ENCODE results near the gene AGO3. TPM values are rescaled to one million over a fixed set of nuclear protein-coding genes. Genes with fewer than 3 reads are reported as not detected.

The AGO3 gene
- total and polyA plus RNA-seq, 2 of the 13 experiments (the other 11 are each of a cell fraction or from before 2014, with no cell fraction given) = 21.2 to 27.1 TPM

DNA sequence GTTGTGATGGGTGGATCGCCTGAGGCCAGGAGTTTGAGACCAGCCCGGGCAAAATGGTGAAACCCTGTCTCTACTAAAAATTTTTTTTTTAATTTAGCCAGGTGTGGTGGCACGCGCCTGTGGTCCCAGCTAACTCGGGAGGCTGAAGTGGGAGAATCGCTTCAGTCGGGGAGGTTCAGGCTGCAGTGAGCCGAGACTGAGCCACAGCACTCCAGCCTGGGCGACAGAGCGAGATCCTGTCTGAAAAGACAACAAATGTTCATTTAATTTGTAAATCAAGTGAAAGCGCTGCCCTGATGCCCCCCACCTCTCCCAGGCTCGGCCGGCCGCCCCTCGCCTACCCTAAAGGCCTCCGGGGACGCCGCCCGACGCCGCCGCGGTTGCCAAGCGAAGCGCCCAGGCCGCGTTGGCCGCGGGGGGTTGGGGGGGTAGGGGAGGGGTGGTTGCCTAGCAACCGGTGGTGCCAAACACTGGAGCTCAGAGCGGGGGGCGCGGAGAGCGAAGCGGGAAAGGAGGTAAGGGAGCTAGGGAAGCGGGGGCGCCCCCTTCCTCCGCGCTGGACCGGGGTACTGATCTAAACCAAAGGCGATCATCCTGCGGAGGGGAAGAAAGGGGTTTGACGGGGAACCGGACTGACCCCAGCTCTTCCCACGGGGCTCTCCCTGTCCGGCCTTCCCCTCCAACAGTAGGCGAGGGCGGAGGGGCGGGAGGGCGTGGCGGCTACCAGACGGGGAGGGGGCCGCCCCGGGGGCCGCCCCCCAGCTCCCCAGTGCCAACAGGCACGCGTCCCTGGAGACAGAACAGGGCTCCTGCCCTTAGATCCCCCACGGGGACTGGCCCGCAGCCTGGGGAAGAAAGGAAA, 153.0 kb downstream of the AGO3 start, which contains the start of gene TEKT2 (continued):
- TF ChIP-seq, protein P1, sequence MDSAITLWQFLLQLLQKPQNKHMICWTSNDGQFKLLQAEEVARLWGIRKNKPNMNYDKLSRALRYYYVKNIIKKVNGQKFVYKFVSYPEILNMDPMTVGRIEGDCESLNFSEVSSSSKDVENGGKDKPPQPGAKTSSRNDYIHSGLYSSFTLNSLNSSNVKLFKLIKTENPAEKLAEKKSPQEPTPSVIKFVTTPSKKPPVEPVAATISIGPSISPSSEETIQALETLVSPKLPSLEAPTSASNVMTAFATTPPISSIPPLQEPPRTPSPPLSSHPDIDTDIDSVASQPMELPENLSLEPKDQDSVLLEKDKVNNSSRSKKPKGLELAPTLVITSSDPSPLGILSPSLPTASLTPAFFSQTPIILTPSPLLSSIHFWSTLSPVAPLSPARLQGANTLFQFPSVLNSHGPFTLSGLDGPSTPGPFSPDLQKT (CRISPR knock-in tag; IDR thresholded peaks at IDR 0.05; ENCODE audit: borderline replicate concordance) = no peak
- TF ChIP-seq ZNF615 (CRISPR knock-in tag; IDR thresholded peaks at IDR 0.05; ENCODE audit: borderline replicate concordance) = no peak
- TF ChIP-seq, protein P2, sequence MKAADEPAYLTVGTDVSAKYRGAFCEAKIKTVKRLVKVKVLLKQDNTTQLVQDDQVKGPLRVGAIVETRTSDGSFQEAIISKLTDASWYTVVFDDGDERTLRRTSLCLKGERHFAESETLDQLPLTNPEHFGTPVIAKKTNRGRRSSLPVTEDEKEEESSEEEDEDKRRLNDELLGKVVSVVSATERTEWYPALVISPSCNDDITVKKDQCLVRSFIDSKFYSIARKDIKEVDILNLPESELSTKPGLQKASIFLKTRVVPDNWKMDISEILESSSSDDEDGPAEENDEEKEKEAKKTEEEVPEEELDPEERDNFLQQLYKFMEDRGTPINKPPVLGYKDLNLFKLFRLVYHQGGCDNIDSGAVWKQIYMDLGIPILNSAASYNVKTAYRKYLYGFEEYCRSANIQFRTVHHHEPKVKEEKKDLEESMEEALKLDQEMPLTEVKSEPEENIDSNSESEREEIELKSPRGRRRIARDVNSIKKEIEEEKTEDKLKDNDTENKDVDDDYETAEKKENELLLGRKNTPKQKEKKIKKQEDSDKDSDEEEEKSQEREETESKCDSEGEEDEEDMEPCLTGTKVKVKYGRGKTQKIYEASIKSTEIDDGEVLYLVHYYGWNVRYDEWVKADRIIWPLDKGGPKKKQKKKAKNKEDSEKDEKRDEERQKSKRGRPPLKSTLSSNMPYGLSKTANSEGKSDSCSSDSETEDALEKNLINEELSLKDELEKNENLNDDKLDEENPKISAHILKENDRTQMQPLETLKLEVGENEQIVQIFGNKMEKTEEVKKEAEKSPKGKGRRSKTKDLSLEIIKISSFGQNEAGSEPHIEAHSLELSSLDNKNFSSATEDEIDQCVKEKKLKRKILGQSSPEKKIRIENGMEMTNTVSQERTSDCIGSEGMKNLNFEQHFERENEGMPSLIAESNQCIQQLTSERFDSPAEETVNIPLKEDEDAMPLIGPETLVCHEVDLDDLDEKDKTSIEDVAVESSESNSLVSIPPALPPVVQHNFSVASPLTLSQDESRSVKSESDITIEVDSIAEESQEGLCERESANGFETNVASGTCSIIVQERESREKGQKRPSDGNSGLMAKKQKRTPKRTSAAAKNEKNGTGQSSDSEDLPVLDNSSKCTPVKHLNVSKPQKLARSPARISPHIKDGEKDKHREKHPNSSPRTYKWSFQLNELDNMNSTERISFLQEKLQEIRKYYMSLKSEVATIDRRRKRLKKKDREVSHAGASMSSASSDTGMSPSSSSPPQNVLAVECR (CRISPR knock-in tag; IDR thresholded peaks at IDR 0.05; ENCODE audit: borderline replicate concordance) = 0 out of 2 replicates have a peak, but pooled peaks have one; percentile 10

DNA sequence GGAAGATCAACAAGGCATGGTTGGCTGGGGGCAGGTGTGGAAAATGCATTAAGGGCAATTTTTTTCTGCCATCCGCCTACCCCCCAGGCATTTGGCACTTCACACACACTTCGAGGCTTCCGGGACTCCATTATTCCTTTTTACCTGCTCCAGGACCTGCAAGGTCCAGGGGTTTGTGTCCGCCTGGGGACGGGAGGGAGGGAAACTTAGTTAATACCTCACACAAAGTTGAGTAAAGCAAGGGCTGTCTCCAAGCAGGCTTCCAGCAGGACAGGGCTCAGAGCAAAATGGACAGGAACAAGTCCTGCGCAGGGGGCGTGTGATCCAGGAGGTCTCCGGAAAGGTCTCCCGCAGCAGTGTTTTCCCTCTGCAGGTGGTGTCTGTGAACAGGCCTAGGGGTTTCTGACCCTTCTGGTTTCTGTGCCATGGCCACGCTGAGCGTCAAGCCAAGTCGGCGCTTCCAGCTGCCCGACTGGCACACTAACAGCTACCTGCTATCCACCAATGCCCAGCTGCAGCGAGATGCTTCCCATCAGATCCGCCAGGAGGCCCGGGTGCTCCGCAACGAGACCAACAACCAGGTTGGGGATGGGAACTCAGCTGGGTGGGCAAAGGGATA, 153.7 kb downstream of the AGO3 start:
- H3K79me2 ChIP-seq (ENCODE audit: insufficient read depth, low read length) = peaks cover 6% of the 10 kb centered on the region
- no peak for TF ChIP-seq KLF9 (CRISPR knock-in tag; IDR thresholded peaks at IDR 0.05; ENCODE audit: low read depth)
- no peak for TF ChIP-seq ZNF121 (CRISPR knock-in tag; IDR thresholded peaks at IDR 0.05)
- TF ChIP-seq, protein P3, sequence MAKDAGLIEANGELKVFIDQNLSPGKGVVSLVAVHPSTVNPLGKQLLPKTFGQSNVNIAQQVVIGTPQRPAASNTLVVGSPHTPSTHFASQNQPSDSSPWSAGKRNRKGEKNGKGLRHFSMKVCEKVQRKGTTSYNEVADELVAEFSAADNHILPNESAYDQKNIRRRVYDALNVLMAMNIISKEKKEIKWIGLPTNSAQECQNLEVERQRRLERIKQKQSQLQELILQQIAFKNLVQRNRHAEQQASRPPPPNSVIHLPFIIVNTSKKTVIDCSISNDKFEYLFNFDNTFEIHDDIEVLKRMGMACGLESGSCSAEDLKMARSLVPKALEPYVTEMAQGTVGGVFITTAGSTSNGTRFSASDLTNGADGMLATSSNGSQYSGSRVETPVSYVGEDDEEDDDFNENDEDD (CRISPR knock-in tag; IDR thresholded peaks at IDR 0.05; ENCODE audit: borderline replicate concordance) = no peak
- TF ChIP-seq SRY (CRISPR knock-in tag; IDR thresholded peaks at IDR 0.05) = no peak
- POLR2A ChIA-PET = no interaction called here
- H3K27me3 ChIP-seq (ENCODE audit: control insufficient read depth in 1 of 2, insufficient read depth in 2 of 2, low read length in 2 of 2) = peaks cover 0 to 2% of the 10 kb centered on the region in 2 experiments; a peak in 1 of 5 replicates
- intact Hi-C loops (cut with micrococcal nuclease; ENCODE audit: unreplicated experiment) (no loop called here), in situ Hi-C loops (cut with HindIII; ENCODE audit: extremely low pct_ligation_motif_present, low pct_unique_long_range_greater_than_20kb) (no loop called here)
- no peaks in the 10 kb centered on the region for H3K9me3 ChIP-seq (ENCODE audit: low read length)
- peak overlapping the region; percentile 53; the same call in 1 of the 2 replicates for H3K9ac ChIP-seq (ENCODE audit: insufficient read depth, low read depth, low read length)
- WGBS (ENCODE audit: low lambda C conversion rate) = 63% methylated on average over 16 of the region's 19 CpGs
- BruUV-seq (replicated peaks) = no TSS peak
- peak overlapping the region; percentile 50 to 65 (median 52); a peak in 4 of 6 replicates for H3K4me3 ChIP-seq (replicated peaks in 1 of 3; ENCODE audit: insufficient read depth in 1 of 3, low read depth in 2 of 3, low read length in 3 of 3)
- DNase-seq (ENCODE audit: low spot score) (no peak), ATAC-seq (no peak), FAIRE-seq (no peak)
- CTCF ChIA-PET (ENCODE audit: low intra/inter-chr PET ratio, low total read pairs) = no interaction called here
- peaks cover 16% of the 10 kb centered on the region for H3K4me1 ChIP-seq (ENCODE audit: insufficient read depth, low read length)
- H4K20me1 ChIP-seq (ENCODE audit: insufficient read depth, low read length) = no peaks in the 10 kb centered on the region
- H3K4me2 ChIP-seq (ENCODE audit: low read depth, low read length) = peak overlapping the region; percentile 64
- H2AFZ ChIP-seq (ENCODE audit: low read length) = peak overlapping the region; percentile 58
- H3K27ac ChIP-seq (ENCODE audit: extremely low read length, insufficient read depth, low read length) = no peak overlapping the region
- H3K36me3 ChIP-seq (replicated peaks in 1 of 2; ENCODE audit: control insufficient read depth in 1 of 2, insufficient read depth in 2 of 2, low read length in 2 of 2) = no peaks in the 10 kb centered on the region
